Middle frontal gyrus (tissue), 1 donor: ENCODE measurements around the gene DRGX.

Experiments
- DNase-seq: peaks from one replicate; pipeline ENCODE4 v3.0.0-alpha.2; 2015; ENCODE audit warnings: low spot score; ENCODE audit errors: extremely low spot score

Gene DRGX

DNA sequence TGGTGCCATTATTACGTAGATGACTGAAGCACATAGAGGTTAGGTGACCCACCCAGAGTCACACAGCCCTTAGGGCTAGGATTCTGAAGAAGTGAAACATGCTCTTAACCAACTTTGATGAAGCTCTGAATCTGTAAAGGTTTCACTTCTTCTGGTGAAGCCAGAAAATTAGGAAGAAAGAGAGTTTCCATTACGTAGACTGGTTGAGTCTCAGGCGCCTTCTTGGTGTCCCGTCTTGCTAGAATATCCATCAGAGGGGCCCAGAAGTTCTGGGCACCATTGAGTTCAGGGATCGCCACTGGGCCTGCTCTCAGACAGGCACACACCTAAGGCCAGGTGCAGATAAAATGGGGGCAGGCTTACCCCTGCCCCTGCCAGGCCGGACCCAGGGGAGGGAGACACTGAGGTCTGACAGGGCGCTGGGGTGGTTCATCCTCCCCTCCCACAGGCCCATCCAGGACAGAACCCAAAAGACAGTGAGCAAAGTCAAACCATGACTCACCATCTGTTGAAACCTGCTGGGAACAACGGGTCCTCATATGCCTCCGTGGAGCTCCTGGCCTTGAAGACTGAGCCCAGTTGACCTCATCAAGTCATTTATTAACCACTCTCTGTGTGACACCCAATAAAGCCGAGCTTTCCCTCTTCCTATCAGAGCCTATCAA is 33.2 kb downstream of the DRGX start:
- no peak for DNase-seq

DNA sequence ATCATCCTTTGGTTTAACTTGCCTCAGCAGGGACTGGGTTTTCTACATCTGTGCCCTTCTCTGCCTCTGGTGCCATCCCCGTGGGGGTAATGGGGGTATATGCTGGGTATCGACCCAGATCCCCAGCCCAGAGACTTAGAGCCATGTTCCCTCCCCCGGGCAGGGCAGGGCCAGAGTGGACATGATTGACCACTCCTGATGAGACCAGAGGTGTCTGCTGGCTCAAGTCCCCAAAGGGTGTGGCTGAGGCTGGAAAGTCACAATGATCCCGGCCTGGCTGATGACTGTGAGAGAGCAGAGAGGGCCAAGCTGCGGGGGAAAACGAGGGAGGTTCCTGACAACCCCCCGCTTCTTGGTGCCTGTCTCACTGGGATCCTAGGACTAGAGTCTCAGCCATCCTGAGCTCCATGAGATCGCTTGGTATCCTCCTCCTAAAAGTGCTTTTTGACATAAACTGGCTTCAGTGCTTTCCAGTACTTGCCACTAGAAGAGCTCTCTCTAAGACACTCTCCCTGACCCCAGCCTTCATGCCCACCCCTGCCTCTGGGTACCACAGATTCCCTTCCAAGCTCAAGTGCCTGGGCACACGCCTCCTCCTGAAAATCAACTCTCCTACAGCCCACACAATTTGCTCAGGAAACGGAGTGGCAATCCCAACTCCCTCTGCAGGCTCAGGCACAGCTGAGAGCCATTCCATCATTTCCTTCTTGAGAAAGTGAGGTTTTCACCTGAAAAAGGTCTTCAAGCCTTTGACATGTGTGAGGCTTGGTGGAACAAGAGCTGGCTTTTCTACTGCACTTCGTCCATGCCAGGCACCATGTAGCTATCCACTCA is 33.9 kb downstream of the DRGX start:
- DNase-seq: no peak

DNA sequence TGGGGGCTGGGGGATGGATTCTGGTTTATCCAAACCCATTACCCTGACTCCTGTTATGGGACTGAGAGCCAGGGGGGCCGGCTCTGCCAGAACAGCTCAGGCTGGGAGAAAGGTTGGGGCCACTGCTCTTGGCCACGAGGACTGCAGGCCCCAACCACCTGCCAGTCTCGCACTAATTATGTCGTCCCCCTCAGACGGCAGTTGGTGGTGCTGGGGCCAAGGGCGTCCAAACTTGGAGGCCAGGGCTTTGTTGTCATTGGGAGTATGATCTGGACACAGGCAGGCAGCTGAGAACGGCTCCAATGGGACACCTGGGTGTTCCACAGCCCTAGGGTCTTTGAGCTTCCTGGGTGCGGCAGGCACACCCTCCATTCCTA is 34.7 kb downstream of the DRGX start:
- no peak for DNase-seq

DNA sequence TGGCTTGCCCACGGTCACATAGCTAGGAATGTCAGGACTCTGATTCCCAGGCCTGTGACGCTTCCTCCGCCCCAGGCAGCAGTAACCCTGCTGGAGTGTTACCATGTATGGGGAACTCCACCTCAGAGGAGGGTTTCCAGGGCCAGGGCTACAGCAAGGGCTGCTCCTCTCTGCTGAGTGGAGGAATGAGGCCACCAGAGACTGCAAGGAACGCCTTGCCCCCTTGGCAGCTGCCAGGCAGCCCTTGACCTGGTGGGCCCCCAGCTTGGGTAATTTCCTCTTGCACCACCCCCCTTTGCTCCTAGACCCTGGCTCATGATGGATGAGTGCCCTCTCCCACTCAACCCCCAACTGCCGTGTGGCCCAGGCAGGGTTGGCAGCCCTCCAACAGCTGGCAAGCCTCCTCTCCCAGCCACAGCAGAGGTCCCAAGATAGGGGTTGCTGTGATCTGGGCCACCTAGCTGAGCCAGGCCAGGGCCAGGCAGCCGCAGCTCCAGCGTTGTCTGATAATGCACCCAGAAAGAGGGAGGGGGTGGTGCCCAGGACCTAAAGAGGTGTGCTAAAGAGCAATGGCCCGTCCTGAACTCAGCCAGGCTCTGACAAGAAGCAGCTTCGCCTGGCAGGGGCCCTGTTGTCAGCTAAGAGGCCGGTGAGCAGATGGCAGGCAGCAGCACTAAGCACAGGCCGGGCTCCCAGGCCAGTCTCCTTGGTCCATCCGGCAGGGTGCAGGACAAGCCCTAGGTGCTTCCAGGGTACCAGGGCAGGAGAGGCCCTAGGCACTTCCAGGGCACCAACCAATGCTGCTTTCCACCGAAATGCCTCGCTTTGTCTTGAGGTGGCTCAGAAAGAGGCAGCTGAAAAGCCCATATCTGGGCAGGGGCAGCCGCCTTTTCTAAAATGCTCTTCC is 35.4 kb downstream of the DRGX start:
- no peak for DNase-seq

DNA sequence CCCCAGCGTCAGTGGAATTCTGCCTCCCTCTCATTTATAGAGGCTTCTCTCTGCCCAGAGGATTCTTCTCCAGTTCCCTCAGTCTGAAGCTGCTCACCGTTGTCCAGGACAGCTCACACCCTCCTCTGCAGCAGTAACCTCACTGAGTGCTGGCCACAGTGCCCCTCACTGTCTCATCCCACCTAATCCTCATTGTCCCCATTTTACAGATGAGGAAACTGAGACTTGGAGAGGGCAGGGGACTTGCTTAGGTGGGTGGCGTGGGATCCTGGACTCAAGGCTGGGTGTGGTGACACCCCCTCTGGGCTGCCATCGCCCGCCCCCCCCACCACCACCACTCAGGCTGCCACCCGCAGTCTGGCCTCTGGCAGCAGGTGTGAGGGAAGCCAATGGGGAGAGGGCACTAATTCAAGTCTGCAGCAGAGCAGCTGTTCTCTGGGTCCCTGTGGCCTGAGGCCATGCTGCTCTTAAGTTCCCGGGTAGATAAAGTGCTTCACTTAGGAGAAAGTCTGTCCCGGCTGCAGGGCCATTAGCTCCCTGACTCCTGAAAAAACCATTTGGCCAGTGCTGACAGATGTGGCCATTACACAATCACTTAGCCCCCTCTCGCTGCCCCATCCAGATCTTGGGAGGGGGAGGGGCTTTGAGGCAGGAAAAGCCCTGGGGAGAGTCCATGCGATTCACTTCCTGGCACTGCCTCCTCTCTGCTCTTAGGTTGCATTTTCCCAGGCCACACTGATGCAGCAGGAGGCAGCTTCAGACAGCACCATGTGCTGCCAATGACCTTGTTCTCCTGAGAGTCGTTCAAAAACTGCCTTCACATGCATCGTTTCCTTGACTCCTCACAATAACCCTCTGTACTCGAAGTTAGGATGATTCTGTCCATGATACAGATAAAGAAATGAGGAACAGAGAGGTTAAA is 36.3 kb downstream of the DRGX start:
- no peak for DNase-seq

DNA sequence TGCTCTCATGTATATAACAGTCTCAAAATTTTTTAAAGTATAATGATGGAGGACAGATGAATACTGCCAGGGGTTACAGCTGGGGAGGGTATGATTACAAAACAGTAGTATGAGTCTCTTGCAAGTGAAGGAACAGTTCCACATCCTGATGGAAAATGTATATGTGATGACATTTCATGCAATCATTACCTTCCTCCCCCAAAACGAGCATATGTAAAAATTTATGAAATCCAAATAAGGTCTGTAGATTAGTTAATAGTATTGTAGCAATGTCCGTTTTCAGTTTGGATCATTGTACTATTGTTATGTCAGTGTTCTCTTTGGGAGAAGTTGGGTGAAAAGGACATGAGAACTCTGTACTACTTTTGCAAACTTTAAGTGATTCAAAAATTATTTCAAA is 38.0 kb downstream of the DRGX start:
- no peak for DNase-seq

DNA sequence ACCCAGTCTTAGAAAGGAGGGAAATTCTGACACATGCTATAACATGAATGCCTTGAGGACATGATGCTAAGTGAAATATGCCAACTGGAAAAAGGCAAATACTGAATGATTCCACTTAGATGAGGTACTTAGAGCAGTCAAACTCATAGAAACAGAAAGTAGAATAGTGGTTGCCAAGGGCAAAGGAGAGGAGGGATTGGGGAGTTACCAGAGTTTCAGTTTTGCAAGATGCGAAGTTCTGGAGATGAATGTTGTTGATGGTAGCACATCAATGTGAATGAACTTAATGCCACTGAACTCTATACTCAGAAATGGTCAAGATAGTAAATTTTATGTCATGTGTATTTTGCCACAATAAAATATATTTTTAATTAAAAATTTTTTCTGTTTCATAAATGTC is 38.9 kb downstream of the DRGX start:
- no peak for DNase-seq

DNA sequence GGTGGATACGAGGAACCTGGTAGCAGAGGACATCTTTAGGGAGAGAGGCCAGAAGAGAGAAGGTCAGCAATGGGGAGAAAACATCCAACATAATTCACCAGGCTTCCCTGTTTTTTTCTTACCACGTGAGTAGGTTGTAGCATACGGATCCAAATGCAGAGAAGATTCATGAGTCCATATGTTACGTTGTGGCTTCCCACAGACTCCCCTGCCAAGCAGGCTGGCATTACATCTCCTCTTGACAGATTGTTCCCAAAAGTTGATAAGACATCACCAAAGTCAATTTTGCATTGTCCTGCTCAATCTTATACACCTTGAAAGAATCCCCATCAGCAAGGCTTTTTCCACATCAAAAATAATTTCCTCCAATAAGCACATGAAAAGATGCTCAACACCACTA is 39.7 kb downstream of the DRGX start:
- no peak for DNase-seq

GRCh38 chr10:49355221-49355620 is 40.7 kb downstream of the DRGX start:
- no peak for DNase-seq

DNA sequence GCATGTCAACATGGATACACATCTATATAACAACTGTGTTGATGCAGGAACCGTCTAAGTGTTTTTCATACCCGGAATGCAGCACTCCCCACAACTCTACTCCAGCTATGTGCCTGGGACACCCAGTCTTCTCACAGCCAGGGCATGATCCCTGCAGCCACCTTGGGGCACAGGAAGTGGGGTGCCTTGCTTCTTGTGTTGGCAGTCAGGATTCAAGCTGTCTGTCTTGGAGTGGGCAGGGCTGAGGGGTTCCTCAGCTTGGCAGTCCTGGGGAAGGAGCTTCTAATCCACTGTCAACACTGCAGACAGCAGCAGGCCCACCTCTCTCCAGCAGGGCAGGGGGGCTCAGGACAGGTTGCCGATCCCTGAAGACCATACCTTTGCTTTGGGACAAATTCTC is 41.3 kb downstream of the DRGX start:
- DNase-seq: no peak

GRCh38 chr10:49353895-49354566 is 41.9 kb downstream of the DRGX start:
- DNase-seq: no peak

- DNase-seq: no peak
These were observed 42.6 kb downstream of the DRGX start for GRCh38 chr10:49353026-49353894.

DNA sequence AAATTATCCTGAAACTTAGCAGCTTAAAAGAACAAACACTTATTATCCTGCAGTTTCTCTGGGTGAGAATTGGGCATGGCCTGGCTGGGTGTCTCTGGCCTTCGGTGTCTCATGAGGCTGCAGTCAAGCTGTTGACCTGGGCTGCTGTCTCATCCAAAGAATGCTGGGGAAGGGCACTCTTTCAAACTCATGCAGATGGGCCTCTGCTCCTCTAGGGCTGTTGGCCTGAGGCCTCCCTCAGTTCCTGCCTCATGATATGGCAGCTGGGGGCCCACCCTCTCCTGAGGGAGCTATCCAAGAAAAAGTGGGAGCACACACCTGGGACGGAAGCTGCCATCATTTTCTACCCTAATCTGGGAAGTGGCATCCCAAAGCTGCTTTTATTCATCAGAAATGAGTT is 43.6 kb downstream of the DRGX start:
- no peak for DNase-seq

GRCh38 chr10:49351669-49352068 is 44.2 kb downstream of the DRGX start:
- no peak for DNase-seq

DNA sequence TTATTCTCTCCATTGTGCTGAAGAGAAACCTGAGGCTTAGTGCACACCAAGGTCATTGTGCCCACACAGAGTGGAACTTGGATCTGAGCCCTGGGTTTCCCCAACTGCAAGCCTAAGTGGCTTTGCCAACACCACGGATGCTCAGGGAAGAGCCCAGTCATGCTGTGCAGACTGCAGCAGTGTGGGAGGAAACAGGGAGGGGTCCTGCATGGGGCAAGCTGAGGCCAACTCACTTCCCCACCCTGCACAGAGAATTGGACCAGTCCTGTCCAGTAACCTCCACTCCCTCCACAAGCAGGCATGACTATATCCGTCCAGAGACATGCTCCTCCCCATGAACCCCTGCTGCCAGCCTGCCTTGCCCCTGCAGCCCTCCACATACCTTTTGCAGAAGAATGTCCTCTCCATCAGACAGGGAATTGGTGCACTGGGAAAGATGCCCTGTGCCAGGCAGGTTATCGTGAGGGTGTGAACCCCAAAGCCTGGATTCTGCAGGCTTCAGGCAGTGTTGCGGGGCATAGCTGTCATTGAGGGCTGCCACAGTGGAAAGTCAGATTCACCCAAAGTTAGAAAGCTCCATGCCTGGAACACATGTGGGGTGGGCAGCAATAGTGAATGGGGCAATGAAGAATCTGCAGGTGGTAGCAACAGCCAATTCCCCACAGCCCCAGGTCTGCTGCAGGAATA is 44.9 kb downstream of the DRGX start:
- no peak for DNase-seq

GRCh38 chr10:49350138-49350537 is 45.8 kb downstream of the DRGX start:
- DNase-seq: no peak

- DNase-seq: no peak
These were observed 46.5 kb downstream of the DRGX start for GRCh38 chr10:49349390-49349789.

DNA sequence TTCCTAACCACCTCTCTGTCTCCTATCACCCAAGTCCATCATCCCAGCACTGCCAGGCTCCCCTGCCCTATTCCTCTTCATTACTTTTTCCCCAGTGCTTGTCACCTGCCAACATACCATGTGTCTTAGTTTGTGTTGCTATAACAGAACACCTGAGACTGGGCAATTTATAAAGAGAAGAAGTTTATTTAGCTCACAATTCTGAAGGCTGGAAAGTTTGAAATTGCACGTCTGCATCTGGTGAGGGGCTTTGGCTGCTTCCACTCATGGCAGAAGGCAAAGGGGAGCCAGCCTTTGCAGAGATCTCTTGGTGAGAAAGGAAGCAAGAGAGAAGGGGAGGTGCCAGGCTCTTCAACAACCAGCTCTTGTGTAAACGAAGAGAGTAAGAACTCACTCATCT is 47.3 kb downstream of the DRGX start:
- no peak for DNase-seq

GRCh38 chr10:49347827-49348226 is 48.1 kb downstream of the DRGX start:
- DNase-seq: no peak
